GM19438 (cell line): ENCODE results near the gene FBRSL1.
"Not testable (repeated sequence)": the region's sequence is repeated elsewhere in the genome, so short reads cannot be mapped to it uniquely, and the experiment has no call there.

Experiments
- ATAC-seq: cut with Tn5 transposase; IDR thresholded peaks from one replicate; pipeline ENCODE4 v1.9.1; 2021; ENCODE audit warnings: low read depth; ENCODE audit not compliant: unreplicated experiment

Gene FBRSL1

GRCh38 chr12:132469423-132469822 is 20.5 kb upstream of the FBRSL1 start:
- no peak for ATAC-seq

- no peak for ATAC-seq
These were observed 19.6 kb upstream of the FBRSL1 start for GRCh38 chr12:132470397-132470796.

- no peak for ATAC-seq
These were observed 18.7 kb upstream of the FBRSL1 start for GRCh38 chr12:132471011-132471857.

- ATAC-seq: no peak
These were observed 18.1 kb upstream of the FBRSL1 start for GRCh38 chr12:132471858-132472255.

GRCh38 chr12:132472386-132472785 is 17.6 kb upstream of the FBRSL1 start:
- no peak for ATAC-seq

GRCh38 chr12:132474237-132474741 is 15.7 kb upstream of the FBRSL1 start:
- no peak for ATAC-seq

- not testable (repeated sequence) for ATAC-seq
These were observed 15.1 kb upstream of the FBRSL1 start for GRCh38 chr12:132474799-132475303.

GRCh38 chr12:132475304-132476037 is 14.5 kb upstream of the FBRSL1 start:
- ATAC-seq: no peak

GRCh38 chr12:132476038-132476414 is 13.9 kb upstream of the FBRSL1 start:
- no peak for ATAC-seq

GRCh38 chr12:132476421-132476820 is 13.5 kb upstream of the FBRSL1 start:
- ATAC-seq: no peak

GRCh38 chr12:132477017-132477702 is 12.8 kb upstream of the FBRSL1 start:
- ATAC-seq: no peak

- no peak for ATAC-seq
These were observed 12.1 kb upstream of the FBRSL1 start for GRCh38 chr12:132477703-132478432.

- no peak for ATAC-seq
These were observed 11.5 kb upstream of the FBRSL1 start for GRCh38 chr12:132478433-132478803.

GRCh38 chr12:132478845-132479244 is 11.1 kb upstream of the FBRSL1 start:
- ATAC-seq: no peak

GRCh38 chr12:132479291-132479690 is 10.7 kb upstream of the FBRSL1 start:
- no peak for ATAC-seq

- ATAC-seq: no peak
These were observed 9.9 kb upstream of the FBRSL1 start for GRCh38 chr12:132479938-132480622.

GRCh38 chr12:132480623-132481132 is 9.3 kb upstream of the FBRSL1 start:
- ATAC-seq: no peak

- ATAC-seq: no peak
These were observed 8.6 kb upstream of the FBRSL1 start for GRCh38 chr12:132481345-132481744.
